GM12878 (cell line): Measurements from ENCODE around the gene RALGPS1.

Experiments
- EED ChIP-seq: sonication (generic); IDR thresholded peaks from 2 replicates; pipeline ENCODE4 v1.6.1; 2016; ENCODE audit warnings: antibody characterized with exemption, low read depth
- EGR1 ChIP-seq, 2 experiments: IDR thresholded peaks; 1 replicate in 1 of 2; 2 replicates in 1 of 2; pipeline ENCODE4 v1.6.1; 2011 to 2012; ENCODE audit warnings: low read depth in 2 of 2, low read length in 2 of 2, borderline replicate concordance in 1 of 2, mild to moderate bottlenecking in 1 of 2, moderate library complexity in 1 of 2
- HDAC6 ChIP-seq: fragments of 200-600 bp; sonication (generic); IDR thresholded peaks from one replicate; pipeline ENCODE4 v1.8.0; 2017; ENCODE audit warnings: antibody characterized with exemption; ENCODE audit not compliant: unreplicated experiment
- POLR2A ChIP-seq: IDR thresholded peaks from 2 replicates; pipeline ENCODE4 v1.6.1; 2011; ENCODE audit warnings: low read depth, mild to moderate bottlenecking, low read length
- SIX5 ChIP-seq: IDR thresholded peaks from 2 replicates; pipeline ENCODE4 v1.6.1; 2011; ENCODE audit warnings: mild to moderate bottlenecking, low read depth, low read length, moderate library complexity; ENCODE audit not compliant: severe bottlenecking
- SREBF1 ChIP-seq: IDR thresholded peaks from 2 replicates; pipeline ENCODE4 v1.6.1; 2012; ENCODE audit warnings: mild to moderate bottlenecking, low read length
- SREBF2 ChIP-seq: IDR thresholded peaks from 2 replicates; pipeline ENCODE4 v1.6.1; 2012; ENCODE audit warnings: mild to moderate bottlenecking, low read length
- ZNF24 ChIP-seq: fragments of 450-650 bp; IDR thresholded peaks from 2 replicates; pipeline ENCODE4 v1.6.1; 2017; ENCODE audit warnings: antibody characterized with exemption, mild to moderate bottlenecking

- TF ChIP-seq EGR1 (IDR thresholded peaks at IDR 0.05; ENCODE audit: borderline replicate concordance in 1 of 2, low read depth in 2 of 2, low read length in 2 of 2): no peak
- no peak for TF ChIP-seq ZNF24
- no peak for TF ChIP-seq SREBF2
- no peak for TF ChIP-seq SIX5
- no peak for TF ChIP-seq SREBF1
- no peak for TF ChIP-seq HDAC6
- TF ChIP-seq POLR2A: no peak
- TF ChIP-seq EED: no peak
Measured at GRCh38 chr9:127165116-127165515, 250.5 kb downstream of the RALGPS1 start.
